GM12801 (cell line): ENCODE measurements around the gene ZNF777.

ENCODE experiments used
- CTCF ChIP-seq: IDR thresholded peaks from one replicate; pipeline ENCODE4 v1.5.1; 2011; ENCODE audit warnings: control low read depth; ENCODE audit not compliant: insufficient read length; ENCODE audit errors: extremely low read depth

The ZNF777 gene

GRCh38 chr7:149415391-149416071 lies 45.3 kb downstream of the ZNF777 start:
- no peak for TF ChIP-seq CTCF

GRCh38 chr7:149414745-149415390 lies 46.0 kb downstream of the ZNF777 start:
- TF ChIP-seq CTCF: no peak

GRCh38 chr7:149414171-149414570 lies 46.7 kb downstream of the ZNF777 start:
- TF ChIP-seq CTCF: no peak

GRCh38 chr7:149409895-149410294 lies 51.0 kb downstream of the ZNF777 start:
- no peak for TF ChIP-seq CTCF

GRCh38 chr7:149404825-149405224 lies 56.0 kb downstream of the ZNF777 start:
- no peak for TF ChIP-seq CTCF

- no peak for TF ChIP-seq CTCF
These were observed 56.5 kb downstream of the ZNF777 start for GRCh38 chr7:149404396-149404795.

GRCh38 chr7:149398195-149398820 lies 62.6 kb downstream of the ZNF777 start:
- TF ChIP-seq CTCF: no peak
